Activated CD4-positive, CD25-positive, alpha-beta regulatory T cell treated with anti-CD3 and anti-CD28 coated beads, Interleukin-2, amount 50 U/mL, for 72 hours (primary cell): ENCODE data around the gene CCIN.
"Not testable (repeated sequence)": the region's sequence is repeated elsewhere in the genome, so short reads cannot be mapped to it uniquely, and the experiment has no call there.

ENCODE experiments used
- DNase-seq: peaks from one replicate; pipeline ENCODE4 v3.0.0; 2021

CCIN gene

GRCh38 chr9:36141288-36141687 is 27.9 kb upstream of the CCIN start:
- DNase-seq, result no peak

GRCh38 chr9:36141761-36142160 is 27.4 kb upstream of the CCIN start:
- DNase-seq, result no peak

- DNase-seq, result no peak
Measured at GRCh38 chr9:36142510-36143244, 26.5 kb upstream of the CCIN start.

- no peak for DNase-seq
Measured at GRCh38 chr9:36143245-36143641, 25.9 kb upstream of the CCIN start.

- no peak for DNase-seq
Measured at GRCh38 chr9:36144309-36145232, 24.6 kb upstream of the CCIN start.

GRCh38 chr9:36145970-36146369 is 23.2 kb upstream of the CCIN start:
- DNase-seq, result no peak

- DNase-seq, result no peak
Measured at GRCh38 chr9:36146651-36147050, 22.5 kb upstream of the CCIN start.

GRCh38 chr9:36147441-36148175 is 21.6 kb upstream of the CCIN start:
- no peak for DNase-seq

- peak; percentile 67 for DNase-seq
Measured at GRCh38 chr9:36148311-36149051, 20.7 kb upstream of the CCIN start.

GRCh38 chr9:36149197-36149596 is 20.0 kb upstream of the CCIN start:
- no peak for DNase-seq

GRCh38 chr9:36150574-36151315 is 18.4 kb upstream of the CCIN start:
- no peak for DNase-seq

- DNase-seq, result peak; percentile 72
Measured at GRCh38 chr9:36151316-36152210, 17.6 kb upstream of the CCIN start.

- no peak for DNase-seq
Measured at GRCh38 chr9:36152741-36153438, 16.3 kb upstream of the CCIN start.

GRCh38 chr9:36153746-36154145 is 15.4 kb upstream of the CCIN start:
- no peak for DNase-seq

GRCh38 chr9:36154331-36154952 is 14.7 kb upstream of the CCIN start:
- no peak for DNase-seq

- DNase-seq, result no peak
Measured at GRCh38 chr9:36156116-36156515, 13.1 kb upstream of the CCIN start.

- no peak for DNase-seq
Measured at GRCh38 chr9:36158122-36158521, 11.1 kb upstream of the CCIN start.

GRCh38 chr9:36158917-36159316 is 10.3 kb upstream of the CCIN start:
- no peak for DNase-seq

- DNase-seq, result not testable (repeated sequence)
Measured at GRCh38 chr9:36159509-36159908, 9.7 kb upstream of the CCIN start.

- DNase-seq, result not testable (repeated sequence)
Measured at GRCh38 chr9:36160126-36160525, 9.1 kb upstream of the CCIN start.
